Activated naive CD4-positive, alpha-beta T cell treated with anti-CD3 and anti-CD28 coated beads, Interleukin-2, amount 50 U/mL, for 24 hours (primary cell): ENCODE data around the gene CUL2.
"Not testable (repeated sequence)": the region's sequence is repeated elsewhere in the genome, so short reads cannot be mapped to it uniquely, and the experiment has no call there.

Experiments used
- H3K27ac Mint-ChIP-seq: one replicate; pipeline ENCODE4 v1.8.0; 2021; ENCODE audit warnings: mild to moderate bottlenecking, mixed read lengths
- H3K27me3 Mint-ChIP-seq: one replicate; pipeline ENCODE4 v1.8.0; 2021; ENCODE audit warnings: mixed read lengths
- H3K36me3 Mint-ChIP-seq: one replicate; pipeline ENCODE4 v1.8.0; 2021; ENCODE audit warnings: mixed read lengths
- H3K4me1 Mint-ChIP-seq: one replicate; pipeline ENCODE4 v1.8.0; 2021; ENCODE audit warnings: mixed read lengths
- H3K4me3 Mint-ChIP-seq: one replicate; pipeline ENCODE4 v1.8.0; 2021; ENCODE audit warnings: mild to moderate bottlenecking, mixed read lengths
- H3K9me3 Mint-ChIP-seq: one replicate; pipeline ENCODE4 v1.8.0; 2021; ENCODE audit warnings: mixed read lengths

CUL2 gene

GRCh38 chr10:35056133-35056532 lies 34.0 kb downstream of the CUL2 start:
- H3K4me3 Mint-ChIP-seq, result no peak overlapping the region
- H3K4me1 Mint-ChIP-seq, result peaks cover 24% of the 10 kb centered on the region
- H3K27me3 Mint-ChIP-seq, result no peaks in the 10 kb centered on the region
- no peak overlapping the region for H3K27ac Mint-ChIP-seq
- peaks cover 18% of the 10 kb centered on the region for H3K36me3 Mint-ChIP-seq
- no peaks in the 10 kb centered on the region for H3K9me3 Mint-ChIP-seq

GRCh38 chr10:35050568-35050967 lies 39.6 kb downstream of the CUL2 start:
- Mint-ChIP-seq H3K36me3 (peaks cover 26% of the 10 kb centered on the region), H3K9me3 (no peaks in the 10 kb centered on the region), H3K4me3 (no peak overlapping the region), H3K4me1 (peaks cover 15% of the 10 kb centered on the region), H3K27ac (no peak overlapping the region), H3K27me3 (no peaks in the 10 kb centered on the region)

- H3K9me3 Mint-ChIP-seq, result no peaks in the 10 kb centered on the region
- peaks cover 21% of the 10 kb centered on the region for H3K36me3 Mint-ChIP-seq
- H3K4me3 Mint-ChIP-seq, result no peak overlapping the region
- no peak overlapping the region for H3K27ac Mint-ChIP-seq
- peaks cover 13% of the 10 kb centered on the region for H3K4me1 Mint-ChIP-seq
- H3K27me3 Mint-ChIP-seq, result no peaks in the 10 kb centered on the region
These were observed 44.1 kb downstream of the CUL2 start for GRCh38 chr10:35046074-35046473.

GRCh38 chr10:35045275-35045674 lies 44.9 kb downstream of the CUL2 start:
- not testable (repeated sequence) for H3K9me3 Mint-ChIP-seq, H3K4me1 Mint-ChIP-seq, H3K27ac Mint-ChIP-seq, H3K27me3 Mint-ChIP-seq, H3K4me3 Mint-ChIP-seq
- peaks cover 17% of the 10 kb centered on the region for H3K36me3 Mint-ChIP-seq

- Mint-ChIP-seq H3K27me3 (no peaks in the 10 kb centered on the region), H3K4me1 (peaks cover 8% of the 10 kb centered on the region), H3K36me3 (peaks cover 15% of the 10 kb centered on the region), H3K4me3 (no peak overlapping the region), H3K27ac (no peak overlapping the region), H3K9me3 (no peaks in the 10 kb centered on the region)
These were observed 46.3 kb downstream of the CUL2 start for GRCh38 chr10:35043796-35044344.

GRCh38 chr10:35042783-35043182 lies 47.4 kb downstream of the CUL2 start:
- H3K4me3 Mint-ChIP-seq, result no peak overlapping the region
- peaks cover 12% of the 10 kb centered on the region for H3K36me3 Mint-ChIP-seq
- no peaks in the 10 kb centered on the region for H3K9me3 Mint-ChIP-seq
- H3K4me1 Mint-ChIP-seq, result peaks cover 8% of the 10 kb centered on the region
- H3K27ac Mint-ChIP-seq, result no peak overlapping the region
- H3K27me3 Mint-ChIP-seq, result no peaks in the 10 kb centered on the region

- Mint-ChIP-seq H3K4me1 (peaks cover 8% of the 10 kb centered on the region), H3K27ac (no peak overlapping the region), H3K9me3 (no peaks in the 10 kb centered on the region), H3K4me3 (no peak overlapping the region), H3K27me3 (no peaks in the 10 kb centered on the region), H3K36me3 (peaks cover 16% of the 10 kb centered on the region)
These were observed 48.6 kb downstream of the CUL2 start for GRCh38 chr10:35041502-35041879.

- Mint-ChIP-seq H3K4me1 (peaks cover 6% of the 10 kb centered on the region), H3K27ac (no peak overlapping the region), H3K4me3 (no peak overlapping the region), H3K9me3 (no peaks in the 10 kb centered on the region), H3K27me3 (no peaks in the 10 kb centered on the region), H3K36me3 (peaks cover 16% of the 10 kb centered on the region)
These were observed 49.2 kb downstream of the CUL2 start for GRCh38 chr10:35040760-35041501.

- peaks cover 14% of the 10 kb centered on the region for H3K36me3 Mint-ChIP-seq
- H3K27ac Mint-ChIP-seq, result no peak overlapping the region
- no peak overlapping the region for H3K4me3 Mint-ChIP-seq
- peaks cover 3% of the 10 kb centered on the region for H3K4me1 Mint-ChIP-seq
- no peaks in the 10 kb centered on the region for H3K27me3 Mint-ChIP-seq
- H3K9me3 Mint-ChIP-seq, result no peaks in the 10 kb centered on the region
These were observed 53.0 kb downstream of the CUL2 start for GRCh38 chr10:35037104-35037503.

GRCh38 chr10:35035606-35036005 lies 54.5 kb downstream of the CUL2 start:
- Mint-ChIP-seq H3K27ac (no peak overlapping the region), H3K4me3 (no peak overlapping the region)

GRCh38 chr10:35027567-35027966 lies 62.6 kb downstream of the CUL2 start:
- Mint-ChIP-seq H3K27me3 (no peaks in the 10 kb centered on the region), H3K4me1 (peaks cover 3% of the 10 kb centered on the region), H3K9me3 (no peaks in the 10 kb centered on the region), H3K36me3 (peaks cover 12% of the 10 kb centered on the region), H3K27ac (no peak overlapping the region), H3K4me3 (no peak overlapping the region)

More at GRCh38 chr10:35035606-35036005, 54.5 kb downstream of the CUL2 start:
- H3K4me1 Mint-ChIP-seq, result peaks cover 3% of the 10 kb centered on the region
- peaks cover 12% of the 10 kb centered on the region for H3K36me3 Mint-ChIP-seq
- H3K27me3 Mint-ChIP-seq, result no peaks in the 10 kb centered on the region
- H3K9me3 Mint-ChIP-seq, result no peaks in the 10 kb centered on the region

- Mint-ChIP-seq H3K27ac (no peak overlapping the region), H3K4me3 (no peak overlapping the region), H3K27me3 (no peaks in the 10 kb centered on the region), H3K4me1 (peaks cover 3% of the 10 kb centered on the region), H3K9me3 (no peaks in the 10 kb centered on the region), H3K36me3 (peaks cover 8% of the 10 kb centered on the region)
These were observed 64.2 kb downstream of the CUL2 start for GRCh38 chr10:35025916-35026315.

GRCh38 chr10:35020481-35020880 lies 69.7 kb downstream of the CUL2 start:
- Mint-ChIP-seq H3K4me3 (no peak overlapping the region), H3K27ac (peak overlapping the region; percentile 38), H3K4me1 (peaks cover 10% of the 10 kb centered on the region), H3K36me3 (peaks cover 2% of the 10 kb centered on the region), H3K27me3 (no peaks in the 10 kb centered on the region), H3K9me3 (no peaks in the 10 kb centered on the region)

- Mint-ChIP-seq H3K27ac (peak overlapping the region; percentile 4), H3K4me3 (no peak overlapping the region), H3K4me1 (peaks cover 7% of the 10 kb centered on the region), H3K27me3 (no peaks in the 10 kb centered on the region), H3K36me3 (no peaks in the 10 kb centered on the region), H3K9me3 (no peaks in the 10 kb centered on the region)
These were observed 70.8 kb downstream of the CUL2 start for GRCh38 chr10:35019041-35020024.

GRCh38 chr10:35017608-35018007 lies 72.5 kb downstream of the CUL2 start:
- Mint-ChIP-seq H3K9me3 (no peaks in the 10 kb centered on the region), H3K27ac (peak overlapping the region; percentile 55), H3K4me3 (no peak overlapping the region), H3K27me3 (no peaks in the 10 kb centered on the region), H3K36me3 (peaks cover 2% of the 10 kb centered on the region), H3K4me1 (peaks cover 11% of the 10 kb centered on the region)
